Ishikawa (cell line): ENCODE results near the gene USP6NL.

Experiments
- CEBPB ChIP-seq: IDR thresholded peaks from 2 replicates; pipeline ENCODE4 v1.6.1; 2012
- CREB1 ChIP-seq: IDR thresholded peaks from 2 replicates; pipeline ENCODE4 v1.6.1; 2012; ENCODE audit warnings: low read depth
- EGR1 ChIP-seq: IDR thresholded peaks from 2 replicates; pipeline ENCODE4 v1.6.1; 2012
- EP300 ChIP-seq: IDR thresholded peaks from 2 replicates; pipeline ENCODE4 v1.6.1; 2012; ENCODE audit warnings: borderline replicate concordance
- FOXM1 ChIP-seq: IDR thresholded peaks from 2 replicates; pipeline ENCODE4 v1.6.1; 2012; ENCODE audit warnings: low read depth, borderline replicate concordance
- MAX ChIP-seq: IDR thresholded peaks from 2 replicates; pipeline ENCODE4 v1.6.1; 2012
- NFIC ChIP-seq: IDR thresholded peaks from 2 replicates; pipeline ENCODE4 v1.6.1; 2012
- RAD21 ChIP-seq: IDR thresholded peaks from 2 replicates; pipeline ENCODE4 v1.6.1; 2012; ENCODE audit warnings: low read depth
- REST ChIP-seq: IDR thresholded peaks from 2 replicates; pipeline ENCODE4 v1.6.1; 2012; ENCODE audit warnings: low read depth, mild to moderate bottlenecking
- TAF1 ChIP-seq: IDR thresholded peaks from 2 replicates; pipeline ENCODE4 v1.6.1; 2012; ENCODE audit warnings: low read depth, mild to moderate bottlenecking
- TCF12 ChIP-seq: IDR thresholded peaks from 2 replicates; pipeline ENCODE4 v1.6.1; 2012; ENCODE audit warnings: low read depth
- TEAD4 ChIP-seq: IDR thresholded peaks from 2 replicates; pipeline ENCODE4 v1.6.1; 2012
- USF1 ChIP-seq: IDR thresholded peaks from 2 replicates; pipeline ENCODE4 v1.6.1; 2012
- YY1 ChIP-seq: IDR thresholded peaks from 2 replicates; pipeline ENCODE4 v1.6.1; 2012; ENCODE audit warnings: low read depth
- ZBTB7A ChIP-seq: IDR thresholded peaks from 2 replicates; pipeline ENCODE4 v1.6.1; 2012; ENCODE audit warnings: low read depth

USP6NL gene

GRCh38 chr10:11653758-11654471 is 42.5 kb upstream of the USP6NL start:
- TF ChIP-seq NFIC (no peak), EP300 (no peak), TAF1 (no peak), RAD21 (no peak), ZBTB7A (no peak), TEAD4 (no peak), USF1 (no peak), MAX (no peak), TCF12 (no peak), EGR1 (no peak), FOXM1 (no peak), CREB1 (no peak), REST (no peak), YY1 (no peak), CEBPB (no peak)

GRCh38 chr10:11647676-11648075 is 36.2 kb upstream of the USP6NL start:
- TF ChIP-seq RAD21 (no peak), NFIC (peak; percentile 52), EGR1 (no peak)

GRCh38 chr10:11646450-11646849 is 35.0 kb upstream of the USP6NL start:
- TF ChIP-seq USF1 (no peak), EGR1 (no peak), YY1 (no peak), ZBTB7A (no peak), CEBPB (no peak), TEAD4 (no peak), TAF1 (no peak), MAX (no peak), EP300 (no peak), TCF12 (no peak), RAD21 (no peak)

- TF ChIP-seq REST (no peak), YY1 (no peak), EP300 (no peak), USF1 (no peak), TEAD4 (no peak), RAD21 (no peak), FOXM1 (no peak), MAX (no peak), TCF12 (no peak), CREB1 (no peak), CEBPB (no peak), EGR1 (no peak), TAF1 (no peak), NFIC (no peak)
Measured at GRCh38 chr10:11643039-11643438, 31.6 kb upstream of the USP6NL start.

GRCh38 chr10:11642566-11642965 is 31.1 kb upstream of the USP6NL start:
- no peak for TF ChIP-seq TCF12
- no peak for TF ChIP-seq TEAD4
- TF ChIP-seq REST: no peak
- no peak for TF ChIP-seq YY1
- TF ChIP-seq NFIC: no peak
- TF ChIP-seq MAX: no peak
- TF ChIP-seq USF1: no peak
- no peak for TF ChIP-seq RAD21
- TF ChIP-seq CEBPB: no peak
- TF ChIP-seq CREB1: no peak
- TF ChIP-seq EGR1: no peak
- TF ChIP-seq ZBTB7A: no peak
- no peak for TF ChIP-seq EP300
